ENCODE data around the gene SYT8. TPM values are rescaled to one million over a fixed set of nuclear protein-coding genes. Genes with fewer than 3 reads are reported as not detected.

SYT8 gene
- total RNA-seq, 1 donor from 2014 or later, result not detected

Small RNA genes lying within 50 kb of the gene (small RNA-seq; reads per million reads assigned to genes)
- gene AC051649.1 (not detected), gene MIR4298 (not detected)

Other genes with a start within 250 kb of the SYT8 start
- gene KRTAP5-1, start 249.7 kb upstream of the SYT8 start, total RNA-seq, result not detected
- not detected for gene KRTAP5-2, start 236.7 kb upstream of the SYT8 start, total RNA-seq
- not detected for gene KRTAP5-3, start 226.5 kb upstream of the SYT8 start, total RNA-seq
- not detected for gene KRTAP5-4, start 212.9 kb upstream of the SYT8 start, total RNA-seq
- not detected for gene KRTAP5-5, start 205.2 kb upstream of the SYT8 start, total RNA-seq
- gene KRTAP5-6, start 137.8 kb upstream of the SYT8 start, total RNA-seq, result not detected
- 0.31 TPM for gene IFITM10, start 84.4 kb upstream of the SYT8 start, total RNA-seq
- gene CTSD, start 71.1 kb upstream of the SYT8 start, total RNA-seq, result 35.9 TPM
- gene TNNI2, start 4.0 kb downstream of the SYT8 start, total RNA-seq, result 0.62 TPM
- gene LSP1, start 18.1 kb downstream of the SYT8 start, total RNA-seq, result 0.47 TPM
- not detected for gene PRR33, start 56.9 kb downstream of the SYT8 start, total RNA-seq
- gene TNNT3, start 84.7 kb downstream of the SYT8 start, total RNA-seq, result 2.0 TPM
- gene MRPL23, start 112.3 kb downstream of the SYT8 start, total RNA-seq, result 20.1 TPM
- gene H19, start 162.9 kb downstream of the SYT8 start, total RNA-seq, result 10.8 TPM